ENCODE measurements around the gene FBXO46. TPM values are rescaled to one million over a fixed set of nuclear protein-coding genes. Genes with fewer than 3 reads are reported as not detected.

The FBXO46 gene
- 4.4 and 6.9 TPM in 2 replicates for total RNA-seq (2014; rRNA removed; shearing (Covaris generic))

DNA sequence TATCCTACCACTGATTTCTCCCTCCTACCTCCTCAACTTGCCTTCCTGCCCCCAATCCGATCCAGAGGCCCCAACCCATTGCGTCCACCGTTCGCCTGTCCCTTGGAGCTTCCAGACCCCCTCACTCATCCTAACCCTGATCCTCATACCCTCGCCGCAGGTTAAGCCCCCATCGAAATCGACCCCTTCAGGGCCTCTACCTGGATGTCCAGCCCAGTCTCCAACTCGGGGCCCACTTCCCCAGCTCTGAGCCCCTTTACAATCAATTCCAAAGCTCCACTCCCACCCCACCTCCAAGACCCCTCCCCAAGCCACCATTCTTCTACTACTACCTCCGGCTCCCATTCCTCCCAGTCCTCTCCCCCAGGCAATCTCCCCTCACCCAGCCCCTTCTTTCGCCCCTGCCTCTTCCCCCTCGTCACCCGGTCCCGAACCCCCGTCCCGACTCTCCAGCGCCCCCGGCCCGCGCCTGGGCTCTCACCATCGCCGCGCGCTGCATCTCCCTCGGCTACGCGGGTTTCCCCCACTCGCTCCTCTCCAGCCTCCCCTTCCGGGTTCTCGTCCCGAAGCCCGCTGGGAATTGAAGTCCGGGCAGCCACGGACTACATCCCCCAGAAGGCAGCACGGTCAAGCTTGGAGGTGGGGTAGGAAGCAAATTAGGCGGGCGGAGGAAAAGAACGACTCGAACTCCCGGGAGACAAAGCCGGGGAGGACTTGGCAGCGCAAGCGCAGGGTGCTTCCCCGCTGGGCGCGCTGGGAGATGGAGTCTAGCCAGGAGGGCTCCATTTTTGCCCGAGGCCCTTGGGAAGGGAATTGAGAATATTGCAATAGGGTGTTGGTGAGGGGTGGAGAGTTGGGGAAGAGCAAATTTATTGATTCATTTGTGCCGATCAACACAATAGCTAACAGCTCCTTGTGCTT lies at the start of gene FBXO46:
FBXO46 (minus strand) TSS at position 529 of the 921 bp plus-strand sequence. CDS start 17,401 bp downstream, outside the sequence.
- peak; percentile 99 for DNase-seq (ENCODE audit: low read depth)

- DNase-seq (ENCODE audit: low read depth): no peak
These were observed 49.4 kb upstream of the FBXO46 start for GRCh38 chr19:45780146-45780447.

- no peak for DNase-seq (ENCODE audit: low read depth)
These were observed 48.8 kb upstream of the FBXO46 start for GRCh38 chr19:45779231-45780145.

DNA sequence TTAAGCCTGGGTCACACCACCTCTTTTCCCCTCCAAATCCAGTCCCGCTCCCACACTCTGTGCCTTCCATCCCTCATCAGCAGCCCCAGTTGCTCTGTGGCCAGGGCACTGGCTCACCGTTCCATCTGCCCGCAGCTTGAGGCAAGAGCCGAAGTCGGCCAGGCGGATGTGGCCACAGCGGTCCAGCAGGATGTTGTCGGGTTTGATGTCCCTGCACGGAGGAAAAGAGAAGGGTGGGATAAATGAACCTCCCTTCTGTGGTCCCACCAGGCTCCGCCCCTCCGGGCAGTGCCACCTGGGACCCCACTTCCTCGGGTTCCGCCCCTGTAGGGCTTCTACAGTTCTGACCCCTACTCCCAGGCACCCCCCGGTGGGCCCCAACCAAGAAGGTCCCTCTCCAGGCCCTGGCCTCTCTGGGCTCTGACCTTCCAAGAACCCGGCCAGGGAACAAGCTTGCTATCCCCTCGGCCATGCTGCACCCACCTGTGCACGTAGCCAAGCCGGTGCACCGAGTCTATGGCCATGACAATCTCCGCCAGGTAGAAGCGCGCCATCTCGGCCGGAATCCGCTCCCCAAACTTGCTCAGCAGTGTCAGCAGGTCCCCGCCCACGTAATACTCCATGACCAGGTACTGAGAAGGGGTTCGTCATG lies 47.4 kb upstream of the FBXO46 start:
- no peak for DNase-seq (ENCODE audit: low read depth)

GRCh38 chr19:45777395-45777961 lies 46.8 kb upstream of the FBXO46 start:
- DNase-seq (ENCODE audit: low read depth): no peak

GRCh38 chr19:45774765-45775164 lies 44.1 kb upstream of the FBXO46 start:
- no peak for DNase-seq (ENCODE audit: low read depth)

GRCh38 chr19:45773384-45773783 lies 42.7 kb upstream of the FBXO46 start:
- DNase-seq (ENCODE audit: low read depth): no peak

DNA sequence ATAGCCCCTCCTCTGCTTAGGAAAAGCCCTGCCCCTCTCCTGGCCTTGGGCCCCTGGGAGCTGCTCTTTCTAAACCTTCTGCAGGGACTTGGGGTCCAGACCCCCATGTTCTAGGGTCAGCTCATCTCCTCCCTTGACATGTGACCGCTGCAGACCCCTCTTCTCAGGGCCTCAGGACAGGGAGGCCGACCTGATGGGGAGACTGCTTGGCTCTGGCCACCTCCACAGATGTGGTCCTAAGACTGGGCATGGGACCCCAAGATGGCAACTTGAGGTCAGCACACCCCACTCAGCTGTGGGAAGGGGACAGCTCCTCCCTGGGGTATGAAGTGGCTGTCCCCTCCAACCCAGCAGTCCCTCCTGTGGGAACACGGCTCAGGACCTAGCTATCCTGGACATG lies 42.2 kb upstream of the FBXO46 start:
- no peak for DNase-seq (ENCODE audit: low read depth)

DNA sequence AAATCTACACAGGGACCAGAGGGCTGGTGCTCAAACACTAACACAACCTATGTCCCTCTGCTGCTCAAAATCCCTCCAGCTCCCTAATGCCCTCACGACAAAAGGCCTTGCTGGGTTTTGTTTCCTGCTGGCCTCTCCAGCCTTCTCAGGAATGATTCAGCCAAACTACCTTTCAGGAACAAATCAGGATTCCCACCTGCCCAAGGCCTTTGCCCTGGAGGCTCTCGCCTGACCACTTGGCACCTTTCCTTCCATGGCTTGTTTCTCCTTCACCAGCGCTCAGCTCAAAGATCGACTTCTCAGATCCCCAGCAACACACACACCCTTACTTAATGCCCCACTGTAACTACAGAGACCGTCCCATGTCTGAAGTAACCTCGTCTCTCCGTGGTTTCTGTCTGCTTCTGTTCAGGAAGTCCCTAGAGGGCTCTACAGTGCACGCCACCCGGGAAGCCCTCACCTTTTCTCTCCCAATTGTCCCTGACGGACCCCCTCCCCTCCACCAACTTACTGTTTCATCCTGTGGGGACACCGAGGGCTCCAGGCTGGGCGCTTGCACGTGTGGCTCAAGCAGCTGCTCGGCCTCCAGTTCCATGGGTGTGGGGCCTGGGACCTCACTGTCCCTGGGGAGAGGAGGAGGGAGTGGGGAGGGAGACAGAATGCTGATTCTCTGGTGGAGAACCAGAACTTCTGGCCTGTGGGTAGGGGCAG lies 41.6 kb upstream of the FBXO46 start:
- peak; percentile 29 for DNase-seq (ENCODE audit: low read depth)

- DNase-seq (ENCODE audit: low read depth): no peak
These were observed 40.7 kb upstream of the FBXO46 start for GRCh38 chr19:45771311-45771933.

DNA sequence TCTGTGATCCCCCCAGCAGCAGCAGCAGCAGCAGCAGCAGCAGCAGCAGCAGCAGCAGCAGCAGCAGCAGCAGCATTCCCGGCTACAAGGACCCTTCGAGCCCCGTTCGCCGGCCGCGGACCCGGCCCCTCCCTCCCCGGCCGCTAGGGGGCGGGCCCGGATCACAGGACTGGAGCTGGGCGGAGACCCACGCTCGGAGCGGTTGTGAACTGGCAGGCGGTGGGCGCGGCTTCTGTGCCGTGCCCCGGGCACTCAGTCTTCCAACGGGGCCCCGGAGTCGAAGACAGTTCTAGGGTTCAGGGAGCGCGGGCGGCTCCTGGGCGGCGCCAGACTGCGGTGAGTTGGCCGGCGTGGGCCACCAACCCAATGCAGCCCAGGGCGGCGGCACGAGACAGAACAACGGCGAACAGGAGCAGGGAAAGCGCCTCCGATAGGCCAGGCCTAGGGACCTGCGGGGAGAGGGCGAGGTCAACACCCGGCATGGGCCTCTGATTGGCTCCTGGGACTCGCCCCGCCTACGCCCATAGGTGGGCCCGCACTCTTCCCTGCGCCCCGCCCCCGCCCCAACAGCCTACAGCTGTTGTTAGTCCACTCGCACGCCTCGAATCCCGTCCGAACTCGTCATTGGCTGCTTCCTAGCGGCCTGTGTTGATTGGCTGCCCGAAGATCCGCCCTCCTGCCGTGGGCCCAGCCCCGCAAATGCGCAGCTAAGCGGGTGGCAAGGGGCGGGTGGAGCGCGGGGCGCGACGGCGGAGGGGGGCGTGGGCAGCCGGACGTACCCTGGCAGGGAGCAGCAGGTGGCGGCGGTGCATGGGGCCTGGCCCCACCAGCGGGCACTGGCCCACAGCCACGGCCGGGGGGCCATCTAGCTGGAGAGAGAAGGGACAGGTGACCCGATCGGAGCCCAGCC lies 39.8 kb upstream of the FBXO46 start:
- DNase-seq (ENCODE audit: low read depth): peak; percentile 90

DNA sequence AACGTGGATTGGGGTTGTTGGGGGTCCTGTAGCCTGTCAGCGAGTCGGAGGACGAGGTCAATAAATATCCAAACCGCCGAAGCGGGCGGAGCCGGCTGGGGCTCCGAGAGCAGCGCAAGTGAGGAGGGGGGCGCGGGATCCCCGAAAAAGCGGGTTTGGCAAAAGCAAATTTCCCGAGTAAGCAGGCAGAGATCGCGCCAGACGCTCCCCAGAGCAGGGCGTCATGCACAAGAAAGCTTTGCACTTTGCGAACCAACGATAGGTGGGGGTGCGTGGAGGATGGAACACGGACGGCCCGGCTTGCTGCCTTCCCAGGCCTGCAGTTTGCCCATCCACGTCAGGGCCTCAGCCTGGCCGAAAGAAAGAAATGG lies 39.1 kb upstream of the FBXO46 start:
- no peak for DNase-seq (ENCODE audit: low read depth)

DNA sequence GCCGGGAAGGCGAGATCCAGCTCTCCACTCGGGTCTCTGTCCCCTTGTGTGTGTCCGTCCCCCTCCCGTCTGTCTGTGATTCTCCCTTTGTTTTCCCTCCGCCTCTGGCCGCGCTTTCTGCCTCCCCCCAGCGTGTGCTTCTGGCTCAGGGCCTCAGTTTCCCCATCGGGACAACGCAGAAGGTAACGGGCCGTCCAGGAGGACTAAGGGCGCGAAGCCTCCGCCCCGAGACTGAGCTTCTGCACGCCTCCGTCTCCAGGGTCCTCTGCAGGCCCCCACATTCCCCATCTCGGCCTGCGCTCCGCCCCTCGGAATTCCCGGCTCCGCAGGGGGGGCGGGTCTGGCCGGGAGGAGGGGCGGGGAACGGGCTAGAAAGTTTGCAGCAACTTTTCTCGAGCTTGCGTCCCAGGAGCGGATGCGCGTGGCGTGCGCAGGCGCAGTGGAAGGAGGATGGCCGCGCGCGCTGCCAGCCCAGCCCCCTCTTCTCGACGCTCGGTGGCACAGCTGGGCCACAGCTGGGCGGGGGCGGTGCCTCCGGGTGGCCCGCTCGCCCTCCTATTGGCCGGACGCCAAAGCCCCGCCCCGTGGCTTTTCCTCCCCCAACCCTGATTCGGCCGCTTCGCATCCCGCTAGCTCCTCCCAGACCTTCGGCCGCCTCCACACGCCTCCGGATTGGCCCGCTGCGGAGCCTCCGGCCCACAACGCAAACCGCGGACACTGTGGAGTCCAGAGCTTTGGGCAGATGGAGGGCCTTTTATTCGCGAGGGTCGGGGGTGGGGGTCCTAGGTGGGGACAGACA lies 38.5 kb upstream of the FBXO46 start, which contains the start of gene SIX5:
SIX5 (minus strand) TSS at position 269 of the 799 bp plus-strand sequence. CDS start 408 bp downstream, outside the sequence.
- DNase-seq (ENCODE audit: low read depth): peak; percentile 97

DNA sequence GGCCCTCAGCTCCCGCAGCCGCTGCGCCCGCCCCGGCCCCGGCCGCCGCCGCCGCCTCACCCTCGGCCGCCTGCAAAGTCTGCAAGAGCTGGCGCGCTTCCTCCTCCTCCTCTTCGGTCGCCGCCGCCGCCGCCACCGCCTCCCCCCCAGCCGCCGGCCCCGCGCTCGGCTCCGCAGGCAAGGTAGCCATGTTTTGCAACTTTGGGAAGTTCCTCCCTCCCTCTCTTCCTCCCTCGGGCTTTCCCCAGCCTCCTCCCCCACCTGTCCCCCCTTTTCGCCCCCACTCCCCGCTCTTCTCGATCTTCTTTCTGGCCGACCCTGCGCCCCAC lies 37.9 kb upstream of the FBXO46 start:
- DNase-seq (ENCODE audit: low read depth): peak; percentile 53

DNA sequence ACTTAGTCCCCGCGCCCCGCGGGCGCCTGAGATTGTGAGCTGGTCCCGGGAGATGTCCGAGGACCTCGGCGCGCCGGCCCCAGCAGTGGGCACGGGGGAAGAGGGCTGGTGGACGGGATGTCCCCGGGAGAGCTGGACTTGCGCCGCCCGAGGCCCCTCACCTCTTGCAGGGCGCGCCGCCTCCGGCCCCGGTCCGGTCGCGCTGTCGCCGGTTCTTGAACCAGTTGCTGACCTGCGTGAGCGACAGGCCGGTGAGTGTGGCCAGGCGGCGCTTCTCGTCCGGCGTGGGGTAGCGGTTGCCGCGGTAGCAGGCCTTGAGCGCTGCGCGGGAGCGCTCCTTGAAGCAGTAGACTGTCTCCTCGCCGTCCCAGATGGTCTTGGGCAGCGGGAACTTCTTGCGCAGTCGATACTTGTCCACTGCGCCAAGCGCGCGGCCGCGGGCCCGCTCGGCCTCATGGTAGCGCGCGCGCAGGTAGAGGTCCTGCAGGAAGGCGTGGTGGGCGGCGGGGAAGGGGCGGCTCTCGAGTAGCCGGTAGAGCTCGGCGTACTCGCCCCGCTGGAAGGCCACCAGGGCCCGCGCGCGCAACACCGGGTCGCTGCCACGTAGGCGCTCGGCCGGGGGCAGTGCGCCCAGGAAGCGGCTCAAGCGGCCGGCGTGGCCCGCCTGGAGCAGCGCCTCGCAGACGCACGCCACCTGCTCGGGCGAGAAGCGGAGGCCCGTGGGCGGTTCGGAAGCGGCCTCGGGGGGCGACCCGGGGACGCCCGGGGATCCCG lies 37.4 kb upstream of the FBXO46 start:
- DNase-seq (ENCODE audit: low read depth): peak; percentile 77

GRCh38 chr19:45767410-45767880 lies 36.7 kb upstream of the FBXO46 start:
- DNase-seq (ENCODE audit: low read depth): peak; percentile 89

GRCh38 chr19:45766869-45767346 lies 36.2 kb upstream of the FBXO46 start:
- DNase-seq (ENCODE audit: low read depth): no peak

Measured in M059J (cell line).